DND-41 (cell line): ENCODE results near the gene SGTA.
"Not testable (repeated sequence)": the region's sequence is repeated elsewhere in the genome, so short reads cannot be mapped to it uniquely, and the experiment has no call there.

ENCODE experiments used
- ATAC-seq: fragments of 200-7000 bp; cut with Tn5 transposase; 3 replicates; pipeline ENCODE4 v1.9.1; 2021; ENCODE audit warnings: low read depth; ENCODE audit not compliant: insufficient read depth
- DNase-seq: peaks from one replicate; pipeline ENCODE4 v3.0.0-alpha.2; 2020
- H2AFZ ChIP-seq: 2 replicates; pipeline ENCODE4 v1.6.0; 2012; ENCODE audit warnings: low read depth, low read length
- H3K27ac ChIP-seq: 2 replicates; pipeline ENCODE4 v1.5.1; 2012; ENCODE audit warnings: low read length, inconsistent platforms
- H3K27me3 ChIP-seq: fragments of 200-600 bp; sonication (generic); 2 replicates; pipeline ENCODE4 v1.6.0; 2012; ENCODE audit warnings: low read length, mild to moderate bottlenecking, inconsistent platforms; ENCODE audit not compliant: insufficient read depth, poor library complexity
- H3K36me3 ChIP-seq: 2 replicates; pipeline ENCODE4 v1.5.1; 2012; ENCODE audit warnings: low read length, inconsistent platforms; ENCODE audit not compliant: insufficient read depth
- H3K4me1 ChIP-seq: 2 replicates; pipeline ENCODE4 v1.5.1; 2012; ENCODE audit warnings: mild to moderate bottlenecking, low read length; ENCODE audit not compliant: insufficient read depth
- H3K4me2 ChIP-seq: 2 replicates; pipeline ENCODE4 v1.6.0; 2012; ENCODE audit warnings: mild to moderate bottlenecking, moderate library complexity, low read length, inconsistent platforms; ENCODE audit not compliant: insufficient read depth
- H3K4me3 ChIP-seq, 2 experiments: fragments of 200-600 bp in 1 of 2; shearing (Covaris generic) in 1 of 2; 2 replicates each; pipeline ENCODE4 v1.5.1; 2012 to 2016; ENCODE audit warnings: inconsistent platforms in 2 of 2, low read length in 2 of 2, mild to moderate bottlenecking in 2 of 2, low read depth in 1 of 2, moderate library complexity in 1 of 2
- H3K79me2 ChIP-seq: 2 replicates; pipeline ENCODE4 v1.6.0; 2012; ENCODE audit warnings: low read length, inconsistent platforms; ENCODE audit not compliant: insufficient read depth
- H3K9ac ChIP-seq: 2 replicates; pipeline ENCODE4 v1.6.0; 2012; ENCODE audit warnings: low read depth, mild to moderate bottlenecking, inconsistent platforms, low read length, moderate library complexity
- H3K9me3 ChIP-seq: 2 replicates; pipeline ENCODE4 v1.5.1; 2012; ENCODE audit warnings: low read length, moderate library complexity, mild to moderate bottlenecking, inconsistent platforms; ENCODE audit not compliant: insufficient read depth, severe bottlenecking
- H4K20me1 ChIP-seq: 2 replicates; pipeline ENCODE4 v1.6.0; 2012; ENCODE audit warnings: low read length; ENCODE audit not compliant: insufficient read depth
- CTCF ChIP-seq: IDR thresholded peaks from 2 replicates; pipeline ENCODE4 v1.5.1; 2012; ENCODE audit warnings: borderline replicate concordance, low read length, moderate library complexity, mild to moderate bottlenecking; ENCODE audit not compliant: poor library complexity, severe bottlenecking; ENCODE audit errors: extremely low read depth
- EZH2 ChIP-seq: IDR thresholded peaks from 3 replicates; pipeline ENCODE4 v1.6.1; 2012; ENCODE audit warnings: borderline replicate concordance, low read depth, mild to moderate bottlenecking, moderate library complexity, low read length, inconsistent platforms; ENCODE audit not compliant: severe bottlenecking

Gene SGTA

GRCh38 chr19:2793577-2793976, 10.5 kb upstream of the SGTA start:
- Histone ChIP-seq H3K4me1 (no peaks in the 10 kb centered on the region), H3K27ac (no peak overlapping the region), H3K27me3 (no peaks in the 10 kb centered on the region), H3K79me2 (peaks cover 28% of the 10 kb centered on the region), H4K20me1 (peaks cover 22% of the 10 kb centered on the region), H2AFZ (no peak overlapping the region), H3K36me3 (peaks cover 81% of the 10 kb centered on the region), H3K9me3 (no peaks in the 10 kb centered on the region), H3K4me2 (no peak overlapping the region), H3K4me3 (no peak overlapping the region), H3K9ac (no peak overlapping the region)
- no peak for DNase-seq
- ATAC-seq = no peak
- TF ChIP-seq CTCF = no peak
- TF ChIP-seq EZH2 = no peak

- Histone ChIP-seq H3K79me2 (peaks cover 33% of the 10 kb centered on the region), H3K36me3 (peaks cover 81% of the 10 kb centered on the region)
- TF ChIP-seq EZH2 (no peak), CTCF (no peak)
Measured at GRCh38 chr19:2793126-2793525, 10.1 kb upstream of the SGTA start.

GRCh38 chr19:2792666-2793065, 9.6 kb upstream of the SGTA start:
- H3K27me3 ChIP-seq, H3K9ac ChIP-seq, H3K9me3 ChIP-seq, DNase-seq, ATAC-seq, H2AFZ ChIP-seq, H3K27ac ChIP-seq, H3K4me2 ChIP-seq, H3K4me3 ChIP-seq, H3K4me1 ChIP-seq: not testable (repeated sequence)
- Histone ChIP-seq H3K36me3 (peaks cover 82% of the 10 kb centered on the region), H3K79me2 (peaks cover 37% of the 10 kb centered on the region), H4K20me1 (peaks cover 27% of the 10 kb centered on the region)

More at GRCh38 chr19:2793126-2793525, 10.1 kb upstream of the SGTA start:
- no peak for ATAC-seq
- H2AFZ ChIP-seq = no peak overlapping the region
- no peak for DNase-seq
- H3K9me3 ChIP-seq = no peaks in the 10 kb centered on the region
- no peaks in the 10 kb centered on the region for H3K27me3 ChIP-seq
- no peak overlapping the region for H3K4me2 ChIP-seq
- no peak overlapping the region for H3K4me3 ChIP-seq
- no peak overlapping the region for H3K9ac ChIP-seq
- H4K20me1 ChIP-seq = peaks cover 24% of the 10 kb centered on the region
- H3K4me1 ChIP-seq = 0 out of 2 replicates have a peak, but pooled peaks cover under 1% of the 10 kb centered on the region
- H3K27ac ChIP-seq = no peak overlapping the region

GRCh38 chr19:2791876-2792275, 8.8 kb upstream of the SGTA start:
- DNase-seq (no peak), ATAC-seq (no peak)
- Histone ChIP-seq H3K27ac (no peak overlapping the region), H3K9ac (no peak overlapping the region), H2AFZ (no peak overlapping the region), H3K36me3 (peaks cover 82% of the 10 kb centered on the region), H3K4me1 (peaks cover 13% of the 10 kb centered on the region), H4K20me1 (peaks cover 35% of the 10 kb centered on the region), H3K9me3 (no peaks in the 10 kb centered on the region), H3K79me2 (peaks cover 45% of the 10 kb centered on the region), H3K4me3 (no peak overlapping the region), H3K27me3 (no peaks in the 10 kb centered on the region), H3K4me2 (no peak overlapping the region)
- TF ChIP-seq CTCF (no peak), EZH2 (no peak)
